Skeletal muscle tissue (tissue), 4 donors: ENCODE data around the gene EGLN1. TPM values are rescaled to one million over a fixed set of nuclear protein-coding genes. Genes with fewer than 3 reads are reported as not detected.

Experiments used
- H3K27ac ChIP-seq: one replicate; pipeline ENCODE4 v1.7.0; 2013; ENCODE audit warnings: mild to moderate bottlenecking, low read depth, low read length, inconsistent platforms
- H3K27me3 ChIP-seq, 3 donors: one replicate each; pipeline ENCODE4 v1.7.0; 2013; ENCODE audit warnings: low read length in 3 of 3; ENCODE audit not compliant: control insufficient read depth in 3 of 3, insufficient read depth in 3 of 3
- H3K36me3 ChIP-seq, 3 donors: one replicate each; pipeline ENCODE4 v1.7.0; 2013; ENCODE audit warnings: low read length in 3 of 3; ENCODE audit not compliant: control insufficient read depth in 3 of 3, insufficient read depth in 3 of 3
- H3K4me1 ChIP-seq, 3 donors: one replicate each; pipeline ENCODE4 v1.7.0; 2013; ENCODE audit warnings: low read length in 3 of 3, mild to moderate bottlenecking in 3 of 3; ENCODE audit not compliant: control insufficient read depth in 3 of 3, insufficient read depth in 3 of 3
- H3K4me3 ChIP-seq, 3 donors: one replicate each; pipeline ENCODE4 v1.7.0; 2013; ENCODE audit warnings: low read length in 3 of 3
- H3K9ac ChIP-seq, 3 donors: one replicate each; pipeline ENCODE4 v1.7.0; 2013; ENCODE audit warnings: low read length in 3 of 3, mild to moderate bottlenecking in 3 of 3, moderate library complexity in 2 of 3, low read depth in 1 of 3
- H3K9me3 ChIP-seq, 3 donors: one replicate each; pipeline ENCODE4 v1.7.0; 2013; ENCODE audit warnings: low read length in 3 of 3; ENCODE audit not compliant: control insufficient read depth in 3 of 3
- total RNA-seq: library from RNA; depleted of rRNA; stranded (reverse); fragments of >200 nt; gene quantifications from one replicate; pipeline ENCODE4 v1.2.3, GENCODE V29; 2014
- donor health status: Osteomylitis.

EGLN1 gene
- total RNA-seq, 1 donor from 2014 or later = 55.3 TPM

- H3K9ac ChIP-seq = peak overlapping the region in 2 of 3 donors; percentile 19 to 39
- H3K36me3 ChIP-seq = peaks cover 0 to 4% (median 2%) of the 10 kb centered on the region in 3 donors
- no peaks in the 10 kb centered on the region for H3K27me3 ChIP-seq
- peak overlapping the region; percentile 31 for H3K27ac ChIP-seq
- no peaks in the 10 kb centered on the region for H3K9me3 ChIP-seq
- H3K4me3 ChIP-seq = no peak overlapping the region
- H3K4me1 ChIP-seq = peaks cover 36 to 45% (median 41%) of the 10 kb centered on the region in 3 donors
Observed at GRCh38 chr1:231407049-231407448, 15.0 kb downstream of the EGLN1 start.

GRCh38 chr1:231404318-231404717 is 17.8 kb downstream of the EGLN1 start:
- Histone ChIP-seq H3K4me3 (no peak overlapping the region), H3K9ac (no peak overlapping the region), H3K9me3 (no peaks in the 10 kb centered on the region), H3K4me1 (peaks cover 23 to 32% (median 27%) of the 10 kb centered on the region in 3 donors), H3K27ac (no peak overlapping the region), H3K27me3 (no peaks in the 10 kb centered on the region), H3K36me3 (peaks cover 0 to 4% (median 2%) of the 10 kb centered on the region in 3 donors)

- no peaks in the 10 kb centered on the region for H3K36me3 ChIP-seq
- no peak overlapping the region for H3K27ac ChIP-seq
- H3K4me1 ChIP-seq = peaks cover 23 to 27% (median 27%) of the 10 kb centered on the region in 3 donors
Observed at GRCh38 chr1:231401478-231401877, 20.6 kb downstream of the EGLN1 start.

GRCh38 chr1:231397886-231398671 is 24.0 kb downstream of the EGLN1 start:
- no peaks in the 10 kb centered on the region for H3K9me3 ChIP-seq
- no peaks in the 10 kb centered on the region for H3K27me3 ChIP-seq
- no peak overlapping the region for H3K4me3 ChIP-seq
- no peak overlapping the region for H3K27ac ChIP-seq
- H3K9ac ChIP-seq = no peak overlapping the region
- H3K4me1 ChIP-seq = peaks cover 26 to 42% (median 35%) of the 10 kb centered on the region in 3 donors
- no peaks in the 10 kb centered on the region for H3K36me3 ChIP-seq

More at GRCh38 chr1:231401478-231401877, 20.6 kb downstream of the EGLN1 start:
- H3K9me3 ChIP-seq = no peaks in the 10 kb centered on the region
- no peaks in the 10 kb centered on the region for H3K27me3 ChIP-seq
- H3K9ac ChIP-seq = no peak overlapping the region
- no peak overlapping the region for H3K4me3 ChIP-seq

GRCh38 chr1:231396643-231397042 is 25.4 kb downstream of the EGLN1 start:
- no peaks in the 10 kb centered on the region for H3K9me3 ChIP-seq
- H3K27ac ChIP-seq = peak overlapping the region; percentile 57
- no peaks in the 10 kb centered on the region for H3K36me3 ChIP-seq
- H3K9ac ChIP-seq = no peak overlapping the region
- H3K4me1 ChIP-seq = peaks cover 26 to 46% (median 35%) of the 10 kb centered on the region in 3 donors
- no peaks in the 10 kb centered on the region for H3K27me3 ChIP-seq
- no peak overlapping the region for H3K4me3 ChIP-seq

GRCh38 chr1:231395998-231396390 is 26.1 kb downstream of the EGLN1 start:
- no peak overlapping the region for H3K9ac ChIP-seq
- peaks cover 26 to 46% (median 35%) of the 10 kb centered on the region in 3 donors for H3K4me1 ChIP-seq
- peak overlapping the region; percentile 57 for H3K27ac ChIP-seq
- H3K27me3 ChIP-seq = no peaks in the 10 kb centered on the region
- no peaks in the 10 kb centered on the region for H3K36me3 ChIP-seq
- H3K4me3 ChIP-seq = no peak overlapping the region
- H3K9me3 ChIP-seq = no peaks in the 10 kb centered on the region

GRCh38 chr1:231395076-231395997 is 26.8 kb downstream of the EGLN1 start:
- Histone ChIP-seq H3K36me3 (peaks cover 0 to 2% (median 0%) of the 10 kb centered on the region in 3 donors), H3K9me3 (no peaks in the 10 kb centered on the region), H3K4me1 (peaks cover 26 to 44% (median 35%) of the 10 kb centered on the region in 3 donors), H3K27me3 (no peaks in the 10 kb centered on the region), H3K4me3 (peak overlapping the region; percentile 16 to 39 (median 23)), H3K27ac (peak overlapping the region; percentile 57), H3K9ac (peak overlapping the region in 1 of 3 donors; percentile 15)

GRCh38 chr1:231393668-231394067 is 28.4 kb downstream of the EGLN1 start:
- Histone ChIP-seq H3K4me1 (peaks cover 20 to 39% (median 35%) of the 10 kb centered on the region in 3 donors), H3K9ac (no peak overlapping the region)

GRCh38 chr1:231392389-231393131 is 29.5 kb downstream of the EGLN1 start:
- H3K4me3 ChIP-seq = no peak overlapping the region
- no peaks in the 10 kb centered on the region for H3K9me3 ChIP-seq
- H3K27ac ChIP-seq = no peak overlapping the region
- peaks cover 18 to 35% (median 31%) of the 10 kb centered on the region in 3 donors for H3K4me1 ChIP-seq
- H3K9ac ChIP-seq = no peak overlapping the region
- H3K27me3 ChIP-seq = no peaks in the 10 kb centered on the region
- H3K36me3 ChIP-seq = peaks cover 0 to 2% (median 0%) of the 10 kb centered on the region in 3 donors

More at GRCh38 chr1:231393668-231394067, 28.4 kb downstream of the EGLN1 start:
- Histone ChIP-seq H3K27me3 (no peaks in the 10 kb centered on the region), H3K36me3 (peaks cover 0 to 2% (median 0%) of the 10 kb centered on the region in 3 donors), H3K9me3 (no peaks in the 10 kb centered on the region), H3K27ac (no peak overlapping the region), H3K4me3 (no peak overlapping the region)
